Choroid plexus epithelial cell (primary cell): ENCODE data around the gene CCNF.
A peak's percentile ranks its signal among the peaks of the same experiment; 100 is the strongest.
"Not testable (repeated sequence)": the region's sequence is repeated elsewhere in the genome, so short reads cannot be mapped to it uniquely, and the experiment has no call there.

ENCODE experiments used
- DNase-seq: peaks from one replicate; pipeline ENCODE4 v3.0.0-alpha.2; 2010; ENCODE audit warnings: low read depth
- H3K4me3 ChIP-seq: 2 replicates; pipeline ENCODE4 v1.5.1; 2011; ENCODE audit warnings: low read depth, mild to moderate bottlenecking, control low read depth, low read length, moderate library complexity
- CTCF ChIP-seq: conservative IDR thresholded peaks from 2 replicates; pipeline ENCODE4 v1.5.1; 2011; ENCODE audit warnings: low read depth, mild to moderate bottlenecking, control low read depth, inconsistent platforms, low read length, moderate library complexity

CCNF gene

GRCh38 chr16:2438121-2438520 is 8.9 kb downstream of the CCNF start:
- no peak for DNase-seq
- TF ChIP-seq CTCF = no peak
- H3K4me3 ChIP-seq = no peak overlapping the region

- TF ChIP-seq CTCF = no peak
- no peak overlapping the region for H3K4me3 ChIP-seq
- DNase-seq = no peak
Observed at GRCh38 chr16:2439598-2439997, 10.4 kb downstream of the CCNF start.

- not testable (repeated sequence) for H3K4me3 ChIP-seq, DNase-seq
Observed at GRCh38 chr16:2441143-2441804, 12.0 kb downstream of the CCNF start.

- TF ChIP-seq CTCF = no peak
- H3K4me3 ChIP-seq = no peak overlapping the region
- DNase-seq = no peak
Observed at GRCh38 chr16:2443555-2443954, 14.3 kb downstream of the CCNF start.

- no peak overlapping the region for H3K4me3 ChIP-seq
- TF ChIP-seq CTCF = no peak
- peak; percentile 58 for DNase-seq
Observed at GRCh38 chr16:2447920-2448583, 18.8 kb downstream of the CCNF start.

GRCh38 chr16:2449118-2449517 is 19.9 kb downstream of the CCNF start:
- no peak for TF ChIP-seq CTCF
- DNase-seq = no peak

GRCh38 chr16:2450535-2450934 is 21.3 kb downstream of the CCNF start:
- no peak for DNase-seq
- H3K4me3 ChIP-seq = no peak overlapping the region
- TF ChIP-seq CTCF = no peak

More at GRCh38 chr16:2449118-2449517, 19.9 kb downstream of the CCNF start:
- H3K4me3 ChIP-seq = no peak overlapping the region
